Measurements from ENCODE around the gene GRID1.

Gene GRID1

GRCh38 chr10:86085686-86086085 lies 280.9 kb downstream of the GRID1 start:
- TF ChIP-seq CTCF (IDR thresholded peaks at IDR 0.05; ENCODE audit: insufficient read depth, low read depth, low read length, missing control alignments), result no peak

GRCh38 chr10:86085136-86085535 lies 281.5 kb downstream of the GRID1 start:
- no peak for DNase-seq (ENCODE audit: low read depth)
- TF ChIP-seq CTCF (IDR thresholded peaks at IDR 0.05; ENCODE audit: insufficient read depth, low read depth, low read length, missing control alignments), result no peak
- no peak overlapping the region for H3K4me3 ChIP-seq (ENCODE audit: low read length)

More at GRCh38 chr10:86085686-86086085, 280.9 kb downstream of the GRID1 start:
- no peak for DNase-seq (ENCODE audit: low read depth)
- no peak overlapping the region for H3K4me3 ChIP-seq (ENCODE audit: low read length)

- H3K4me3 ChIP-seq (ENCODE audit: low read length), result no peak overlapping the region
- TF ChIP-seq CTCF (IDR thresholded peaks at IDR 0.05; ENCODE audit: insufficient read depth, low read depth, low read length, missing control alignments), result no peak
Observed at GRCh38 chr10:86084585-86084984, 282.0 kb downstream of the GRID1 start.

GRCh38 chr10:86083664-86084175 lies 282.9 kb downstream of the GRID1 start:
- TF ChIP-seq CTCF (IDR thresholded peaks at IDR 0.05; ENCODE audit: insufficient read depth, low read depth, low read length, missing control alignments), result no peak
- no peak for DNase-seq (ENCODE audit: low read depth)
- no peak overlapping the region for H3K4me3 ChIP-seq (ENCODE audit: low read length)

More at GRCh38 chr10:86084585-86084984, 282.0 kb downstream of the GRID1 start:
- no peak for DNase-seq (ENCODE audit: low read depth)

GRCh38 chr10:86083206-86083605 lies 283.4 kb downstream of the GRID1 start:
- no peak for DNase-seq (ENCODE audit: low read depth)
- H3K4me3 ChIP-seq (ENCODE audit: low read length), result no peak overlapping the region
- TF ChIP-seq CTCF (IDR thresholded peaks at IDR 0.05; ENCODE audit: insufficient read depth, low read depth, low read length, missing control alignments), result no peak

- H3K4me3 ChIP-seq (ENCODE audit: low read length), result no peak overlapping the region
- TF ChIP-seq CTCF (IDR thresholded peaks at IDR 0.05; ENCODE audit: insufficient read depth, low read depth, low read length, missing control alignments), result no peak
Observed at GRCh38 chr10:86082556-86082955, 284.0 kb downstream of the GRID1 start.

GRCh38 chr10:86079088-86079487 lies 287.5 kb downstream of the GRID1 start:
- no peak for TF ChIP-seq CTCF (IDR thresholded peaks at IDR 0.05; ENCODE audit: insufficient read depth, low read depth, low read length, missing control alignments)
- H3K4me3 ChIP-seq (ENCODE audit: low read length), result no peak overlapping the region
- DNase-seq (ENCODE audit: low read depth), result no peak

More at GRCh38 chr10:86082556-86082955, 284.0 kb downstream of the GRID1 start:
- DNase-seq (ENCODE audit: low read depth), result no peak
